ENCODE data around the gene SGSH. TPM values are rescaled to one million over a fixed set of nuclear protein-coding genes. Genes with fewer than 3 reads are reported as not detected.

The SGSH gene
- total RNA-seq, 4 donors from 2014 or later = 15.7 to 34.7 (median 24.7) TPM

GRCh38 chr17:80263253-80264204 lies 43.4 kb upstream of the SGSH start:
- TF ChIP-seq CTCF (IDR thresholded peaks at IDR 0.05; ENCODE audit: low read depth) = no peak

GRCh38 chr17:80262775-80263244 lies 42.7 kb upstream of the SGSH start:
- TF ChIP-seq CTCF (IDR thresholded peaks at IDR 0.05; ENCODE audit: low read depth) = no peak

GRCh38 chr17:80262291-80262690 lies 42.2 kb upstream of the SGSH start:
- TF ChIP-seq CTCF (IDR thresholded peaks at IDR 0.05; ENCODE audit: low read depth) = no peak

GRCh38 chr17:80261895-80262279 lies 41.8 kb upstream of the SGSH start:
- TF ChIP-seq CTCF (IDR thresholded peaks at IDR 0.05; ENCODE audit: low read depth) = no peak

- no peak for TF ChIP-seq CTCF (IDR thresholded peaks at IDR 0.05; ENCODE audit: low read depth)
These were observed 41.2 kb upstream of the SGSH start for GRCh38 chr17:80261159-80261894.

GRCh38 chr17:80260791-80261158 lies 40.6 kb upstream of the SGSH start, which contains the start of gene RNF213:
RNF213 (plus strand) TSS chr17:80260852; CDS start chr17:80263682, 2,830 bp downstream.
- TF ChIP-seq CTCF (IDR thresholded peaks at IDR 0.05; ENCODE audit: low read depth) = no peak

- TF ChIP-seq CTCF (IDR thresholded peaks at IDR 0.05; ENCODE audit: low read depth) = no peak
These were observed 40.0 kb upstream of the SGSH start for GRCh38 chr17:80260069-80260535.

All from subcutaneous adipose tissue (tissue), 4 donors.